GM12891 (cell line): Measurements from ENCODE around the gene KCP.

Experiments
- POLR2A ChIP-seq: IDR thresholded peaks from 2 replicates; pipeline ENCODE4 v1.6.1; 2011; ENCODE audit warnings: low read depth, low read length, control low read depth
- POLR2AphosphoS5 ChIP-seq: IDR thresholded peaks from 2 replicates; pipeline ENCODE4 v1.6.1; 2011; ENCODE audit warnings: low read depth, low read length, control low read depth

GRCh38 chr7:128845987-128846386 is 64.5 kb downstream of the KCP start:
- TF ChIP-seq POLR2A (no peak), POLR2AphosphoS5 (no peak)
